Activated T-helper 1 cell treated with Interleukin-2 at 50 U/mL for 16 hours (primary cell): ENCODE results near the gene CASP3.
"Not testable (repeated sequence)": the region's sequence is repeated elsewhere in the genome, so short reads cannot be mapped to it uniquely, and the experiment has no call there.

Experiments
- DNase-seq: peaks from one replicate; pipeline ENCODE4 v3.0.0-alpha.2; 2020; ENCODE audit warnings: low read depth

Gene CASP3

DNA sequence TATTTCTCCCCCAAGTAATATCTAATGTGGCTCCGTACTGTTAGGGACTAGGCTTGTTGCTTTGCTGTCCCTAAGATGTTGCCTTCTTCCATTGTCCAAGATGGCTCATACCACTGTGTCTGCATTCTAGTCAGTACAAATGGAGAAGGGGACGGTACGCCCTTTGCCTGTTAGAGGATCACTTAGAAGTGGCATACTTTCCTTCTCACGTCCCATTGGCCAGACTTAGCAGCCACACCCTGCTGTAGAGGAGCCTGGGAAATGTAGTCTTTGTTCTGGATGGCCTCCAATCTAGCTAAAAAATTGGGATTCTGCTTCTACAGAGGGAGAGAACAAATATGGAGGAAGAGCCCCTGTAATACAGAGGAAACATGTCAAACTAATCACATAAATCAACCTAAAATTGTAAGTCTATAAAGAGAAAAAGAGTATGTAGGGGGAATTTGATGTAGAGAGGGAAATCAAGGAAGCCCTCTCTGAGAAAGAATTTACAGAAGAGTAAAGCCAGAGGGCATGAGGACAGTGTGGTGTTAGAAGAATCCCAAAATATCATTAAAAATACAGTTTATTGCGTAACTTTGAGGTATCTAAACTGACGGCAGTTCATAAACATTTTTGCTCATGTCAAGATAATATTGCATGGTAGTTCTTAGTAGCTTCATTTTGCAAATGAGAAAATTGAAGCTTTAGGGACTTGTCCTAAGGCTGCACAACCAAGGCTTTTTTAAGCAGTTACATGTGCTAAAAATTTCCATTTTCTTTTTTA is 15.4 kb upstream of the CASP3 start:
- no peak for DNase-seq

- no peak for DNase-seq
Measured at GRCh38 chr4:184662236-184662635, 13.0 kb upstream of the CASP3 start.

GRCh38 chr4:184660978-184661377 is 11.7 kb upstream of the CASP3 start:
- DNase-seq = no peak

GRCh38 chr4:184657820-184658219 is 8.6 kb upstream of the CASP3 start:
- not testable (repeated sequence) for DNase-seq

DNA sequence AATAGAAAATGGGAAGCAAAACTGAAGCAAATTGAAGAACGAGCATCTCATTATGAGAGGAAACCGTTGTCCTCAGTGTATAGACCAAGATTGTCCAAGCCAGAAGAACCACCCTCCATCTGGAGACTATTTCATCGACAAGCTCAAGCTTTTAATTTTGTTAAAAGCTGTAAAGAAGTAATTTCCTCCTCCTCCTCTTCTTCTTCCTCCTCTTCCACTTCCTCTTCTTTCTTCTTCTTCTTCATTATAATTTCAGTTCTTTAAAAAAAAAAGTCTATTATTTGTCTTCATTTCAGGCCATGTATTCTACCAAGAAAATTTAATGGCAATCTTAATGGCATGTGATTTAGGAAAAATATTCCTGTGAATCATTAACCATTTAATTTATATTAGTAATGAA is 7.9 kb upstream of the CASP3 start:
- DNase-seq = no peak

DNA sequence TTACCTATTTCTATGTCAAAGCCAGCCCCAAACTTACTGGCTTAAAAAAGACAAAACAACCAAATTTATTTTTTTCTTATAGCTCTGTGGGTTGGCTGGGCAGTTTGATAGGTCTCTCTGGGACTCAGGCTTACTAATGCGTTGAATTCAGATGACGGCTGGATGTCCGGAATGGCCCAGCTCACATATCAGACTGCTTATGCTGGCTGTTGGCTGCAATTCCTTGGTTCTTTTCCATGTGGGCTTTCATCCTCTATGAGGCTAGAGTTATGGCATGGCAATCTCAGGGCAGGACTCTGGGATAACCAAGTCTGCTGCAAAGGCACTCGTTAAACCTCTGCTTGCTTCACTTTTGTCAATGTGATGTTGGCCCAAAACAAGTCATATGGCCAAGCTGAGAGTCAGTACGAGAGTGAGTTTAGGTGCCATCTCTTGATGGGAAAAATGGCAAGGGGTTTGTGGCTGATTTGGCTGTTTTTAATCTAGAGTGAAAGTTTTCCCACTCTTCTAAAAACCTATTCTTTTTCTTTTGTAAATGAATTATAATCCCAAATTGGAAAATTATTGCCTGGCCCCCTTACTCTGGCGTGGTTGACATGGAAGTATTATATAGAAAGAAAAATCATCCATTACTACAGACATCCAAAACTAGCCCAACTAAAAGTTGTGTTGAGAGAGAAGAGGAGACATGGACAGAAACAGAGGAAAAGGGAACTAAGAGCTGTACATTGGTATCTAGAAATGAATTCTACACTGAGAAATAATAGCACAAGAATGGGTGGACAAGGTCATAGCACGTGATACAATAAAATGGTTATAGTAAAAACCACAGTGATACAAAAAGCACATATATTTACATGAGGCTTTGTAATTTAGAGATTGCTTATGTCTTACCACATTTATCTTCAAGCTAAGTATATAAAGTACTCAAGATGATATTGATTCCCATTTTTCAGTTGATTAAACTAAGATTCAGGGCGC is 6.9 kb upstream of the CASP3 start:
- no peak for DNase-seq

DNA sequence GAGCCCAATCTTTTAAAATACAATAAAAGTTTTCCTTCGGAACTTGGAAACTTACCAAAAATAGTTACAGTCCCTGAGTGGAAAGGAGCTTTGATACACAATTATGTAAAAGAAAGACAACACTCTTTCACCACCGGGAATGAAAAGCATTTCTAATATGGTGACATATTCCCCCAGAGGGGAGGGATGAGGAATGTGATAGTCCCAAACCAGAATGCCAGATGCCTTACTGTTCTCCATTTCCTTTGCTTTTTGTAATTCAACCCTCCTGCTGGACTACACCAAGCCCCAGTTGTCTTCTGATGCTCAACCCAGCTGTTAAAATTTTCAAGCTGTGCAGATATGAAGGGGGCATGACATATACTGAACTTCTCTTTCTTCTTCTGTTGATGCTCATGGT is 4.4 kb upstream of the CASP3 start:
- DNase-seq = no peak

DNA sequence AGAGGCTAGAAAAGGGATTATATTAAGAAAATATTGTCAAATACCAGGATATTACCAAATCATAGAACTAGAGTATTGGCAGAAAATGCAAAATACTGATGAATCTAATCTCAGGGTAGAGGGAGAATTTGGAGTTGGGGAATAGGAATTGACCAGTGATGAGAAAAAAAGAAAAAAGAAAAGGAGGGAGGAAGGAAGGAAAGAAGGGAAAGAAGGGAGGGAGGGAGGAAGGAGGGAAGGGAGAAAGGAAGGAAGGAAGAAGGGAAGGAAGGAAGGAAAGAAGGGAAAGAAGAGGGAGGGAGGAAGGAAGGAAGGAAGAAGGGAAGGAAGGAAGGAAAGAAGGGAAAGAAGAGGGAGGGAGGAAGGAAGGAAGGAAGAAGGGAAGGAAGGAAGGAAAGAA is 3.4 kb upstream of the CASP3 start:
- DNase-seq = not testable (repeated sequence)

DNA sequence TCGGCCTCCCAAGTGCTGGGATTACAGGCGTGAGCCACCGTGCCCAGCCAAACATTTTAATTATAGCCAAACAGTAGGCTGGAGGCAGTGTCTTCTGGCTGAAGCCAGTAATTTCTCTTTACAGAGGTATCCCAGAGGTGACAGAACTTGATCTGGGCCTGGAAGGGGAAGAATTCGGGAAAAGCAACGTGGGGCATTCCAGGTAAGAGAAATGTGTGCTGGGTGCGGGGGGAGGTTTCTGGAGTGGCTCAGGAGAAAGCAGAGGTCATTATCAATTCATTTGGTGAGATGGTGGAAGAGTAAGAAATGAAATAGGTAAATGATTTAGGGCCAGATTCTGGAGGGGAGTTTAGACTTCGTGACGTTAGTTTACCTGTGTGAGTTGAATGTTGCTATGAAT is 2.7 kb upstream of the CASP3 start:
- DNase-seq = no peak

DNA sequence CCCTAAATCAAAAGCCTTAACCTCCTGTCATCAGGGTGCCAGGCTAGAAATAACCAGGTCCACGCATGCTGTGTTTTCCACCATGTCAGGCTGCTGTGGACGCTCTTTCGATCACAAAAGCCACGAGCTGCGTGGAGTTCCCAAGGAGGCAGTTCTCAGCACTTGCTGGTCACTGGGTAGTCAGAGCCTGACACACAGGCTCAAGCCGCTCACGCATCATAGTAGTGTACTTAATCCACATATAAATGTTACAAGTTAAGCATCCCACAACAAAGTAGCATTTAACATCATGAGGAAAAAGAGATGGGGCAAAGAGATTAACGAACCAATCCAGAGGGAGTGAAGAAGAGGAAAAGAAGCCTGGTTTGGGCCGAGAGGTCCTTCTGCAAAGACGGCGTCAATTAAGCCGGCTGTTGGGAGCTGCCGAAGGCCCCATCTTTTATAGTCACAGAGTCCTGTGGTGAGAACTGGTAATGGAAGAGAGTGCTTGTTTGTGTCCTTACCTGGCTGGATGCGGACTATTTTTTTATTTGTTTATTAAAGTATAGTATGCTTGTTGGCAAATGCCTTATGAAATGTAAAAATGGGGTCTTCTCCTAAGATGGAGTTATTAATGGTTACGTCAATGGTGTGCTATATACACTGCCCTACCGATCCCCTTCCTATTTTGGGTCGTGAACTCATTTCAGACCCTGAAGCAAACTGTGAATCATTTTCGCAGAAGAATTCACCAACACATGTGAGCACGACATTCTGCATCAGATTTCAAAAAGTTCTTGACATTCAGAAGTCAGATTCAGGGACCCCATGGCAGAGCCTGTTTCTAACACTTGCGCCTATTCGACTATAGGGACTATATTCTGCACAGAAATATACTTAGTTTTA is 966 bp upstream of the CASP3 start:
- DNase-seq = no peak

DNA sequence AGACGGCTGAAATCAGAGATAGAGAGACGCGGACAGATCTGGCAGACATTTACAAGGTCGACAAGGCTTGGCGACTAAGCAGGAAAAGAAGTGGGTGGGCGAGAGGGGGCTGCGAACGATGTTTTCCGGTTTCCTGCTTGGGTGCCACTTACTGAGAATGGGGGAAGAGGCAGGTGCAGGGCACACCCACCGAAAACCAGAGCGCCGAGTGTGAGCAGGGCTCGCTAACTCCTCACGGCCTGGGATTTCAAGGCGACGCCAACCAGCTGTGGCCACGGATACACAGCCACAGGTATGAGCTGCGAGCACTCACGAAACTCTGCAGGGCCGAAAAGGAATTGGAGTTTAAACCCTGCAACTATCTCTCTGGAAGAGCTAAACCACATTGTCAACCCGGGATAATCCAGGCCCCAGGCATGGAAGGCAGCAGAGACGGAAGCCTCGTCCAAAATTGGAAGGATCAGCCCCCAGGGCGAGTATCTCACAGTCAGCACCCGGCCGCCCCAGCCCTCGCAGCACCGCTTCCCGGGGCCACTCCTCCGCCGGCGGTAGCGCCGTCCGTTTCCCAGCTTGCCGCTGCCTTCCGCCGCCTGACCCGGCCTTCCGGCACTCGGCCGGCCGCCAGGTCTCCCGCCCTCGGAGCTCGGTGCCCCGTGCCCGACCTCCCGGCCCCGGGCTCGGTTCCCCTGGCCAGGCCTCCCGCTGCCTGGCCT is 778 bp downstream of the CASP3 start:
- peak; percentile 21 for DNase-seq

DNA sequence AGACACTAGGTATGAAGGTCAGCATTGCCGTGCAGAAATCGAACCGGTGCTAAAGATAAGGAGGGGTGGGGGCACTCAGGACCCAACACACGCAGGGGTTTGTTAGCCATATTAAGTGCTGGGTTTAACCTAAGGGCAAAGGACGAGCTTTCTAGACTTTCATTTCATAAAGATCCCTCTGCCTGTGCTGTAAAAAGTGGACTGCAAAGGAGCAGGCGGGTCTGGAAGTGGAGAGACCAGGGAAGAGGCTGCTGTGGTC is 1.3 kb downstream of the CASP3 start:
- DNase-seq = no peak

DNA sequence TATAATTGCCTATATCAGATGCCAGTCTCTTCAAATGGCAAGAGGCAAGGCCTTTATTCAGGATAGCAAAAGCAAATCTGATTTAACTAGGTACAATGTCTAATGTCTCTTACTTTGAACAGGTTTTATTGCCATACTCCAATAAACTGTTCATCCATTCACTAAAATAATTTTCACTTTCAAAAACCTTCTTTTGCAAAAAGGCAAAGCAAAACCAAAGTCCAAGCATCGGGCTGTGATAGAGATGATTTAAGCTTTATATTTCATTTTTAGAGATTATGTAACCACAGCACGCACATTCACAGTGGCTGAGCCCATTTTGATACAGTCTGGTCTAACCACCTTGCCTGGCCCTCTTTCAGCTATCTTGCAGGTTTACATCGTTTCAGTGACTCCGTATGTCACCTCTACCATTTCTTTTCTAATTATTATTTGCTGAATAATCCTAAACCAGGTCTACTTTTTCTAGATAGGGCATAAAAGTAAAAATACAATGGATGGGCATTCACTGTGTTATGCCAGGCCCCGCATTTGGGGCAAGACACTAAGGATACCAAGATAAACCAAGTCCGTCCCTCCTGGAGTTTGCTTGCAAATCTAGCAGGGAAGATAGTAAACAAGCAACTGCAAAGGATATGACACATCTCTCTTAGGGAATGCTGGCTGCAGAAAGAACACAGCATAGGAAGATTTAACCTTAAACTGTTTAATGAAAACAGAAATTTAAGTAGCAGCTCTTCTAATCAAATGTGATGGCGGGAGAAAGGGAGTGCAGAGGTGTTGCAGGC is 1.8 kb downstream of the CASP3 start:
- DNase-seq = no peak

GRCh38 chr4:184645904-184646610 is 3.2 kb downstream of the CASP3 start:
- DNase-seq = no peak

DNA sequence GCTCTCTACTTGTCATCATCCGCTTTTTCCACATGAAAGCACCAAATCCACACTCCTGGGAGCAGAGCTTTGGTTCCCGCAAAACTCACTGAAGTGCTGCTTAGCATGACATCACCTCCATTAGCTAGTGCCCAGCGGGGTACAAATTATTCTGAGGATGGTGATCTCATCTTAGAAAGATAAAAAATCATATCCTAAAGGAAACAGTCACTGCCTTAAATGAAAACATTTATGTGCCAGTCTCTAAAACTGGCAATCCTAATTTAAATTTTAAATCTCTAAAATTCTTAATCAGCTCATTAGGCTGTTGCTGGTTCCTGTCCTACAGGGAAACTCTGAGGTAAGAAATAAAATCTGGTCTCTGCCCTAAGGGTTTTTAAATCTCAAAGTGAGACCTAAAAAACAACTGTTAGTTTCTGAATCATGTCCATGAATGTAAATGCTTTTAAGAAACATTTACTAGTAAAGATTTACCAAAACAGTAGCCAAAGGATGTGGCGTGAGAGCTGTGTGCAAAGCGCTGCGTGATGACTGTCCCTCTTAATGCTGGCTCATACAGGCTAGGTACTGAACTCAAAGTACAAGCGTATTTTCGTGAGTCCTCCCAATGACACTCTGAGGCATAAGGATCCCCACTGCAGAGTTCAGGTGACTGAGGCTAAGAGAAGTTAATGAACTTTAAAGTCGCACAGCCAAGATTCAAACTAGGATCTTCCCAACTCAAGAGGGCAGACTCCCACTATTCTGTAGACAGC is 4.5 kb downstream of the CASP3 start:
- no peak for DNase-seq

DNA sequence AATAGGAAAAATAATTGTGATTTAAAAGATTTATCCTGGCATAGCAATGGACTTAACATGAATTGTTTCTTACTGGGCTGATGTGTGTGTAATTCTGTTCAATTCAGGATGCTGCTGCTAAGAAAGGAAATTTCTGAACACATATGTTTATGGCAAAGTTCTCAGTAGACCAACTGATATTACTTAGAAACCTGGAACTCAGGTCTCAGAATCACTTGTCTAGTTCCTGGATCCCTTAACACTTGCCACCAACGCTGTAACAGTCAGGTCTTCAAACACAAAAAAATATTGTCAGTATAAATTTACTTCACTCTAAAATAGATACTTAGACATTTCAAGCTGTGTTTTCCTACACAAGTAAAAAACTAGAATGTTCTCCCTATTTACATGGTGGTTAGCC is 5.5 kb downstream of the CASP3 start:
- no peak for DNase-seq

DNA sequence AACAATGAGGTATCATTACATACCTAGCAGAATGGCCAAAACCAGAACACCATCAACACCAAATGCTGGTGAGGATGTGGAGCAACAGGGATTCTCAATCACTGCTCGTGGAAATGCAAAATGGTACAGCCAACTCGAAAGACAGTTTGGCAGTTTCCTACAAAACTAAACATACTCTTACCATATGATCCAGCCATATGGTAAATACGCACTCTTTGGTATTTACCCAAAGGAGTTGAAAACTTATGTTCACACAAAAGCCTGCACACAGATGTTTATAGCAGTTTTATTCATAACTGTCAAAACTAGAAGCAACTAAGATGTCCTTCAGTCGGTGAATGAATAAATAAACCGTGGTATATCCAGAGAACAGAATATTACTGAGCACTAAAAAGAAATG is 7.8 kb downstream of the CASP3 start:
- no peak for DNase-seq

DNA sequence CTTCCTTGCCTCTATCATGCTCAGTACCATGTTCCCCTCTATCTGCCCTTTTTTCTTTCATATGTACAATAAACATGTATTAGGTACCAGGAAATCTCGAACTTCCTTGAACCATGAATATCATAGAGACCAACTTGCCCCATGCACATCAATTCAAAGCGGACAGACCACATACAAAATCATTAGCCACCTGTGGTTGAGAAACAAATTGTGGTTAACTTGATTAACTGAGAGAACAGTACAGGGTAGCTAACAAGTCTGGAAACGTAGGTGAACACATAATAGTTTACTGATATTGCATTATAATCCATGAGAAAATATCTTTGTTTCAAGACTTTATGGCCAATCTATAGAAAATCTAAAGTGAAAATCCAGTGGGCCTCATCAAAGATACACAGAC is 8.2 kb downstream of the CASP3 start:
- no peak for DNase-seq

GRCh38 chr4:184636897-184637296 is 12.3 kb downstream of the CASP3 start:
- no peak for DNase-seq

DNA sequence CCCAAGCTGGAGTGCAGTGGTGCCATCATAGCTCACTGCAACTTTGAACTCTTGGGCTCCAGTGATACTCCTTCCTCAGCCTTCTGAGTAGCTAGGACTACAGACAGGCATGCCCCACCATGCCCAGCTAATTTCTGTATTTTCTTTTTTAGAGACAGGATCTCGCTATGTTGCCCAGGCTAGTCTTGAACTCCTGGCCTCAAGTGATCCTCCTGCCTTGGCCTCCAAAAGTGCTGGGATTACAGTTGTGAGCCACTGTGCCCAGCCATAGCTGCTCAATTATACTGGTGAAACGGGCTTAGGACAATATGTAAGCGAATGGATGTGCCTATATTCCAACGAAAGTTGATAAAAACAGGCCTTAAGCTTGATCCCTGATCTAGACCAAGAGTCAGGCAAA is 13.1 kb downstream of the CASP3 start:
- DNase-seq = no peak
